Neuronal stem cell (in vitro differentiated cells): ENCODE data around the gene ADSL.

Source experiments
- DNase-seq: peaks from one replicate; pipeline ENCODE4 v3.0.0-alpha.2; 2013; ENCODE audit warnings: low spot score
- H2AFZ ChIP-seq: one replicate; pipeline ENCODE4 v1.6.1; 2013; ENCODE audit warnings: mild to moderate bottlenecking, low read length, inconsistent platforms
- H2AK5ac ChIP-seq: 2 replicates; pipeline ENCODE4 v1.6.1; 2013; ENCODE audit warnings: low read depth, mild to moderate bottlenecking, inconsistent platforms, low read length, moderate library complexity, mixed read lengths
- H2BK120ac ChIP-seq: 2 replicates; pipeline ENCODE4 v1.6.1; 2013; ENCODE audit warnings: low read depth, mild to moderate bottlenecking, inconsistent platforms, low read length, moderate library complexity, mixed read lengths
- H2BK12ac ChIP-seq: one replicate; pipeline ENCODE4 v1.6.1; 2013; ENCODE audit warnings: low read length, inconsistent platforms
- H2BK15ac ChIP-seq: 2 replicates; pipeline ENCODE4 v1.6.1; 2013; ENCODE audit warnings: mild to moderate bottlenecking, low read length, inconsistent platforms, mixed read lengths
- H2BK5ac ChIP-seq: one replicate; pipeline ENCODE4 v1.6.1; 2013; ENCODE audit warnings: inconsistent platforms, mild to moderate bottlenecking, low read length, moderate library complexity
- H3K14ac ChIP-seq: one replicate; pipeline ENCODE4 v1.6.1; 2013; ENCODE audit warnings: low read length, inconsistent platforms
- H3K18ac ChIP-seq: 2 replicates; pipeline ENCODE4 v1.6.1; 2013; ENCODE audit warnings: low read length, inconsistent platforms
- H3K23ac ChIP-seq: 2 replicates; pipeline ENCODE4 v1.6.1; 2013; ENCODE audit warnings: low read depth, mild to moderate bottlenecking, mixed read lengths, low read length, inconsistent platforms; ENCODE audit not compliant: poor library complexity
- H3K27ac ChIP-seq: replicated peaks from 3 replicates; pipeline ENCODE4 v1.5.1; 2013; ENCODE audit warnings: low read length, inconsistent platforms
- H3K27me3 ChIP-seq, 3 experiments: 2 replicates each; pipeline ENCODE4 v1.6.1; 2013; ENCODE audit warnings: low read length in 3 of 3, mild to moderate bottlenecking in 2 of 3, inconsistent platforms in 1 of 3, low read depth in 1 of 3, mixed read lengths in 1 of 3, moderate library complexity in 1 of 3; ENCODE audit not compliant: control insufficient read depth in 3 of 3, insufficient read depth in 3 of 3
- H3K36me3 ChIP-seq, 2 donors: replicated peaks in 1 of 2; 2 replicates each; pipeline ENCODE4 v1.6.1; 2013; ENCODE audit warnings: low read length in 2 of 2; ENCODE audit not compliant: control insufficient read depth in 2 of 2, insufficient read depth in 2 of 2
- H3K4ac ChIP-seq: 2 replicates; pipeline ENCODE4 v1.6.1; 2013; ENCODE audit warnings: inconsistent platforms, mild to moderate bottlenecking, low read length, moderate library complexity
- H3K4me1 ChIP-seq, 2 donors: 1 replicate in 1 of 2; 2 replicates in 1 of 2; pipeline ENCODE4 v1.6.1; 2013; ENCODE audit warnings: low read length in 2 of 2, low read depth in 1 of 2; ENCODE audit not compliant: control insufficient read depth in 2 of 2, insufficient read depth in 1 of 2
- H3K4me2 ChIP-seq: one replicate; pipeline ENCODE4 v1.6.1; 2013; ENCODE audit warnings: mild to moderate bottlenecking, low read length, inconsistent platforms; ENCODE audit not compliant: insufficient read depth, poor library complexity, severe bottlenecking
- H3K4me3 ChIP-seq, 2 donors: 2 replicates each; pipeline ENCODE4 v1.5.1; 2013; ENCODE audit warnings: low read length in 2 of 2, mild to moderate bottlenecking in 2 of 2, inconsistent platforms in 1 of 2, moderate library complexity in 1 of 2
- H3K79me1 ChIP-seq: one replicate; pipeline ENCODE4 v1.6.1; 2013; ENCODE audit warnings: low read depth, mild to moderate bottlenecking, inconsistent platforms, low read length, moderate library complexity
- H3K9ac ChIP-seq: one replicate; pipeline ENCODE4 v1.6.1; 2013; ENCODE audit warnings: mild to moderate bottlenecking, low read depth, low read length, inconsistent platforms; ENCODE audit not compliant: poor library complexity
- H3K9me3 ChIP-seq, 2 donors: replicated peaks in 1 of 2; 2 replicates each; pipeline versions ENCODE3 to v1.6.1; 2013; ENCODE audit warnings: low read length in 2 of 2, mild to moderate bottlenecking in 2 of 2, inconsistent platforms in 1 of 2, low read depth in 1 of 2, mixed read lengths in 1 of 2, moderate library complexity in 1 of 2; ENCODE audit not compliant: control insufficient read depth in 2 of 2, insufficient read depth in 1 of 2
- H4K8ac ChIP-seq: one replicate; pipeline ENCODE4 v1.6.1; 2013; ENCODE audit warnings: low read depth, mild to moderate bottlenecking, inconsistent platforms, low read length, moderate library complexity
- H4K91ac ChIP-seq: one replicate; pipeline ENCODE4 v1.6.1; 2013; ENCODE audit warnings: low read length, low read depth, mild to moderate bottlenecking, inconsistent platforms; ENCODE audit not compliant: poor library complexity
- WGBS, 2 donors: extraction: QIAGEN DNeasy Blood & Tissue Kit; methylation state at CpG; one replicate each; pipeline ENCODE4 v1.1.7; 2013; ENCODE audit warnings: missing lambda C conversion rate in 2 of 2, mixed read lengths in 1 of 2; ENCODE audit not compliant: insufficient read length in 2 of 2, insufficient replicate concordance in 1 of 2; ENCODE audit errors: extremely low coverage in 2 of 2; 5-methylcytosine and 5-hydroxymethylcytosine counted together

ADSL gene

DNA sequence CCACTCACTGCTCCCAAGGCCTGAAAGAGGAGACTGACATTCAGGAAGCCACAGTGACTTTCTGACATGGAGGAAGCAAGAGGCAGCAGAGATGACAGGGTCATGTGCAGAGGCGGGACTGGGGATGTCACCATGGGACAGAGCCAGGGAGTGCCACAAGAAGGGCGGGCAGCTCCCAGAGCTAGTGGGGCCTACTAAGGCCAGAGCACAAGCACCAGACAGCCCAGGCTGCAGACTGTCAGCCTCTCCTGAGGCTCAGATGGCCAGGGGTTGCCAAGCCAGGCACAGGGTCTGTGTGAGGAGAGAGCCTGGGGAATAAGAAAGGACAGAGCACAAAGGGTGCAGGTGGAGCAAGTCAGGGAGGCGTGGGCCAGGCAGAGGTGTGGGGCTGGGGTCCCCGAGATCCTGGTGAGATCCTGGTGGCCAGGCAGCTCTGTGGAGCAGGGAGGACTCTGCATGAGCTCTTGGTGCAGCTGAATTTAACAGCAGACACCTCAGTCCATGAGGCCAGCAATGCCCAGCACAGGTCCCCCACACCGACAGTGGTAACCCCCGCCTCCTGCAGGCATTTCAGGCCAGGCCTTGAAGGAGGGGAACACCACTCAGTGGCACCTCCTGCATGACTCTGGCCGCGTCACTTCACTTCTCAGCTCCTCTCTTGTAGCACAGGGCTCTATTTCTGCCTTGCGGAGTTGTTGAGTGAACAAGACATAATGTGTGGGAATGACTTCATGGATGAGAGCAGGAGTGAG is 76.4 kb downstream of the ADSL start:
- peaks cover 53 to 92% of the 10 kb centered on the region in 2 donors for H3K36me3 ChIP-seq
- no peak overlapping the region for H2BK12ac ChIP-seq
- H2AFZ ChIP-seq, result no peak overlapping the region
- H2AK5ac ChIP-seq, result no peak overlapping the region
- no peak overlapping the region for H3K23ac ChIP-seq
- peaks cover 5% of the 10 kb centered on the region for H3K79me1 ChIP-seq
- no peak overlapping the region for H3K27ac ChIP-seq
- H2BK120ac ChIP-seq, result no peak overlapping the region
- H2BK5ac ChIP-seq, result no peak overlapping the region
- no CpG with 5 or more reads among the region's 9 CpGs for WGBS, 2 donors
- H3K14ac ChIP-seq, result no peak overlapping the region
- H4K91ac ChIP-seq, result no peak overlapping the region
- H4K8ac ChIP-seq, result no peak overlapping the region
- H3K9me3 ChIP-seq, result no peaks in the 10 kb centered on the region
- peak overlapping the region; percentile 38 for H3K9ac ChIP-seq
- H3K18ac ChIP-seq, result no peak overlapping the region
- no peak for DNase-seq
- no peaks in the 10 kb centered on the region for H3K4me1 ChIP-seq
- H3K4ac ChIP-seq, result no peak overlapping the region
- H3K4me3 ChIP-seq, result peak overlapping the region in 1 of 2 donors; percentile 12
- H3K27me3 ChIP-seq, result no peaks in the 10 kb centered on the region
- no peak overlapping the region for H3K4me2 ChIP-seq
- no peak overlapping the region for H2BK15ac ChIP-seq

- no peak overlapping the region for H2AFZ ChIP-seq
- no peak overlapping the region for H3K4me2 ChIP-seq
- H3K4me1 ChIP-seq, result no peaks in the 10 kb centered on the region
- no peak overlapping the region for H3K27ac ChIP-seq
- peaks cover 49 to 91% of the 10 kb centered on the region in 2 donors for H3K36me3 ChIP-seq
- no peak overlapping the region for H3K14ac ChIP-seq
- no peak overlapping the region for H2BK5ac ChIP-seq
- no peak overlapping the region for H4K8ac ChIP-seq
- H4K91ac ChIP-seq, result no peak overlapping the region
- no peaks in the 10 kb centered on the region for H3K27me3 ChIP-seq
- no peak overlapping the region for H3K4me3 ChIP-seq
- H3K4ac ChIP-seq, result no peak overlapping the region
- H3K23ac ChIP-seq, result no peak overlapping the region
- H3K18ac ChIP-seq, result no peak overlapping the region
- peaks cover 5% of the 10 kb centered on the region for H3K79me1 ChIP-seq
- H2BK12ac ChIP-seq, result no peak overlapping the region
- no peak overlapping the region for H2BK15ac ChIP-seq
- no peak for DNase-seq
- H3K9ac ChIP-seq, result no peak overlapping the region
- H3K9me3 ChIP-seq, result no peaks in the 10 kb centered on the region
- WGBS, 2 donors, result no CpG with 5 or more reads among the region's 5 CpGs
- H2BK120ac ChIP-seq, result no peak overlapping the region
- no peak overlapping the region for H2AK5ac ChIP-seq
These were observed 77.0 kb downstream of the ADSL start for GRCh38 chr22:40423310-40423688.

DNA sequence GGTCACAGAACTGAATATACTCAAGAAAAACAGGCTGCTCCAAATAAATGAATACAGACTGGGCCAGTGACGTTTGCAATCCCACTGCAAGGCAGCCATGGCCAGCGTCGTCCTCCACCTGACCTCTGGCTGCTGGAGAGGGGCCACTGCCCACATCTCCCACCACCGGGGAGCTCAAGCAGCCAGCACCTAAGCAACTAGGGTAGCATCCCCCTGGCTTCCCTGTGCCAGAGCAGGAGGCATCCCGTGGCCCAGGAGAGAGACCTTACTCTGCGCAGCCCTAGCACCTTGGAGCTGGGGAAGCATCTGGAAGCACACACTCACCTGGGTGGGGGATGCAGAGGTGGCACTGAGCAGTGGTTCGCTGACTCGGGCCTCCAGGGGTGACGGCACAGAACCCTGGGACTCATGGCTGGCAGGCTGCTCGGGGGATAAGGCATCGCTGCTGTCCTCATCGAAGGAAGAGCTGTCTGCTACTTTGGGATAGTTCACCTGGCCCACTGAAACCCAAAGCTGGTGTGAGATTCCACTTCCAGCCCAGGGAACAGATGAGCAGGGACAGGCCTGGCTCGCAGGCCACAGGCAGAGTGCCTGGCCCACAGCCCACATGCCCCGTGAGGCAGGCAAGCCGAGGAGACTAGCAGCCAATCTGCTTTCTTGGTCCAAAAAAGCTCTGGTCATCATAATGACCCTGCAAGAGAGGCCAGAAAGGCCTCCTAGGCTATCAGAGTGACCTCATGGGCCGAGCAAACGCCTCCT is 77.8 kb downstream of the ADSL start:
- Histone ChIP-seq H3K4ac (no peak overlapping the region), H2BK15ac (no peak overlapping the region), H3K36me3 (peaks cover 50 to 91% of the 10 kb centered on the region in 2 donors), H3K27me3 (no peaks in the 10 kb centered on the region), H2BK5ac (no peak overlapping the region), H2AK5ac (no peak overlapping the region), H2BK120ac (no peak overlapping the region), H3K79me1 (peaks cover 3% of the 10 kb centered on the region), H3K9ac (no peak overlapping the region), H4K8ac (no peak overlapping the region), H3K27ac (no peak overlapping the region), H3K23ac (no peak overlapping the region), H3K14ac (no peak overlapping the region), H3K18ac (no peak overlapping the region), H2AFZ (no peak overlapping the region), H2BK12ac (no peak overlapping the region), H3K4me2 (no peak overlapping the region), H3K4me1 (no peaks in the 10 kb centered on the region), H4K91ac (no peak overlapping the region), H3K4me3 (no peak overlapping the region), H3K9me3 (no peaks in the 10 kb centered on the region)
- no peak for DNase-seq
- WGBS, 2 donors, result no CpG with 5 or more reads among the region's 17 CpGs

DNA sequence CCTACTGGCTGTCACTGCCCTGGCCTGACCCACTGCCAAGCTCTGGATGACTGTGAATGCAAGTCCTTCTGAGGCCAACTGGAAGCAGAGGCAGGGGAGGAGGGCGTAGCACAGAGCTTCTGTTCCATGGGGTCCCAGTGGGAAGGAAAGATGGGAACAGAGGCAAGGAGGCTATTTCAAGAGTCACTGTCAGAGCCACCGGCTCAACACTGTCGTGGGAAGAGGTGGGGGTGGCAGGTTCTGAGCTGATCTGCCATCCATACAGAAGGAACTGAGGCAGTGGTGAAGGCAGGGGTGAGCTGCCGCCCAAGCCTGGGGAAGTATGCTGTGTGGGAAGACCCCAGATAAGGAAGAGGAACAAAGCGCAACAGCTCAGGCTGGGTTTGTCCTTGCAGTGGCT is 78.8 kb downstream of the ADSL start:
- H4K91ac ChIP-seq, result no peak overlapping the region
- no peak for DNase-seq
- H3K27me3 ChIP-seq, result no peaks in the 10 kb centered on the region
- H2BK12ac ChIP-seq, result no peak overlapping the region
- H3K14ac ChIP-seq, result no peak overlapping the region
- no peak overlapping the region for H2AK5ac ChIP-seq
- H3K9ac ChIP-seq, result no peak overlapping the region
- H3K27ac ChIP-seq, result no peak overlapping the region
- H3K4me2 ChIP-seq, result no peak overlapping the region
- no peak overlapping the region for H2BK5ac ChIP-seq
- no CpG with 5 or more reads among the region's 5 CpGs for WGBS, 2 donors
- no peak overlapping the region for H2AFZ ChIP-seq
- H3K9me3 ChIP-seq, result no peaks in the 10 kb centered on the region
- H3K4me1 ChIP-seq, result no peaks in the 10 kb centered on the region
- no peak overlapping the region for H2BK120ac ChIP-seq
- H3K18ac ChIP-seq, result no peak overlapping the region
- H3K23ac ChIP-seq, result no peak overlapping the region
- H3K4me3 ChIP-seq, result no peak overlapping the region
- H2BK15ac ChIP-seq, result no peak overlapping the region
- no peak overlapping the region for H3K4ac ChIP-seq
- peaks cover 47 to 90% of the 10 kb centered on the region in 2 donors for H3K36me3 ChIP-seq
- H3K79me1 ChIP-seq, result peaks cover 3% of the 10 kb centered on the region
- no peak overlapping the region for H4K8ac ChIP-seq
